Endodermal cell (in vitro differentiated cells): ENCODE results near the gene MAP2K7. TPM values are rescaled to one million over a fixed set of nuclear protein-coding genes. Genes with fewer than 3 reads are reported as not detected.

Experiments
- DNase-seq: peaks from one replicate; pipeline ENCODE4 v3.0.0-alpha.2; 2017
- H3K27ac ChIP-seq: 2 replicates; pipeline ENCODE4 v1.5.1; 2013; ENCODE audit warnings: mild to moderate bottlenecking, low read depth, low read length, moderate library complexity
- H3K27me3 ChIP-seq: 2 replicates; pipeline ENCODE4 v1.6.1; 2013; ENCODE audit warnings: mild to moderate bottlenecking, low read length, moderate library complexity; ENCODE audit not compliant: insufficient read depth, control insufficient read depth, poor library complexity, severe bottlenecking
- H3K36me3 ChIP-seq: 2 replicates; pipeline ENCODE4 v1.7.0; 2013; ENCODE audit warnings: mild to moderate bottlenecking, low read length, moderate library complexity; ENCODE audit not compliant: control insufficient read depth, insufficient read depth
- H3K4me1 ChIP-seq: one replicate; pipeline ENCODE4 v1.7.0; 2013; ENCODE audit warnings: low read length; ENCODE audit not compliant: control insufficient read depth, insufficient read depth
- H3K4me3 ChIP-seq: 2 replicates; pipeline ENCODE4 v1.5.1; 2013; ENCODE audit warnings: mild to moderate bottlenecking, low read length, moderate library complexity
- H3K9ac ChIP-seq: 2 replicates; pipeline ENCODE4 v1.6.1; 2013; ENCODE audit warnings: mild to moderate bottlenecking, low read length, moderate library complexity; ENCODE audit not compliant: poor library complexity, severe bottlenecking; ENCODE audit errors: extremely low read depth
- H3K9me3 ChIP-seq: 2 replicates; pipeline ENCODE4 v1.6.1; 2013; ENCODE audit warnings: mild to moderate bottlenecking, low read length, moderate library complexity; ENCODE audit not compliant: control insufficient read depth
- H3K27ac Mint-ChIP-seq: 2 replicates; pipeline ENCODE4 v1.8.0; 2020; ENCODE audit warnings: mixed read lengths
- H3K27me3 Mint-ChIP-seq: 2 replicates; pipeline ENCODE4 v1.8.0; 2021; ENCODE audit warnings: mild to moderate bottlenecking, mixed read lengths; ENCODE audit not compliant: insufficient read depth
- H3K36me3 Mint-ChIP-seq: 2 replicates; pipeline ENCODE4 v1.8.0; 2020; ENCODE audit warnings: low read depth, mixed read lengths
- H3K4me1 Mint-ChIP-seq: 2 replicates; pipeline ENCODE4 v1.8.0; 2020; ENCODE audit warnings: mixed read lengths
- H3K4me3 Mint-ChIP-seq: 2 replicates; pipeline ENCODE4 v1.8.0; 2020; ENCODE audit warnings: mild to moderate bottlenecking, moderate library complexity, mixed read lengths
- H3K9me3 Mint-ChIP-seq: 2 replicates; pipeline ENCODE4 v1.8.0; 2020; ENCODE audit warnings: mild to moderate bottlenecking, mixed read lengths
- CTCF ChIP-seq: fragments of 200-600 bp; sonication (generic); conservative IDR thresholded peaks from 2 replicates; pipeline ENCODE4 v1.5.0; 2021; ENCODE audit warnings: antibody characterized with exemption, mild to moderate bottlenecking
- WGBS, 2 experiments: methylation state at CpG; one replicate each; pipeline versions ENCODE4 v1.1.5 to v1.1.7; 2013; ENCODE audit warnings: missing lambda C conversion rate in 2 of 2, mixed read lengths in 1 of 2; ENCODE audit not compliant: insufficient coverage in 1 of 2, insufficient read length in 1 of 2; 5-methylcytosine and 5-hydroxymethylcytosine counted together
- total RNA-seq, 2 donors: library from RNA; stranded (reverse); fragmentation: NEBNext Ultra II Directional in 1 of 2; extraction: Animal tissue kit (Norgen Biotek cat#: 25700) in 1 of 2; gene quantifications; 2 replicates in 1 of 2; 3 replicates in 1 of 2; pipeline ENCODE4 v1.2.1, GENCODE V29; 2021

Gene MAP2K7
- total RNA-seq, 2 donors from 2014 or later = 33.4 to 40.0 TPM

- Mint-ChIP-seq H3K27ac (no peak overlapping the region), H3K4me1 (peaks cover 4% of the 10 kb centered on the region), H3K36me3 (peaks cover 24% of the 10 kb centered on the region), H3K9me3 (no peaks in the 10 kb centered on the region), H3K27me3 (no peaks in the 10 kb centered on the region), H3K4me3 (no peak overlapping the region)
- 95 to 99% methylated on average over 6 to 7 of the region's 7 CpGs for WGBS, 2 experiments
- no peak overlapping the region for H3K4me3 ChIP-seq
- no peak for DNase-seq
- peaks cover 56% of the 10 kb centered on the region for H3K36me3 ChIP-seq
- H3K27ac ChIP-seq = no peak overlapping the region
- TF ChIP-seq CTCF = no peak
- no peaks in the 10 kb centered on the region for H3K9me3 ChIP-seq
- no peaks in the 10 kb centered on the region for H3K4me1 ChIP-seq
- H3K9ac ChIP-seq = no peak overlapping the region
- H3K27me3 ChIP-seq = no peaks in the 10 kb centered on the region
These were observed 27.1 kb downstream of the MAP2K7 start for GRCh38 chr19:7930765-7931164.

- WGBS, 2 experiments = 93 to 96% methylated on average over 11 to 36 of the region's 36 CpGs
- peaks cover 25% of the 10 kb centered on the region for H3K36me3 Mint-ChIP-seq
- H3K27ac ChIP-seq = no peak overlapping the region
These were observed 27.8 kb downstream of the MAP2K7 start for GRCh38 chr19:7931221-7932061.

GRCh38 chr19:7932276-7932929 lies 28.7 kb downstream of the MAP2K7 start:
- Mint-ChIP-seq H3K4me3 (no peak overlapping the region), H3K9me3 (no peaks in the 10 kb centered on the region), H3K4me1 (no peaks in the 10 kb centered on the region), H3K27ac (no peak overlapping the region), H3K36me3 (peaks cover 26% of the 10 kb centered on the region), H3K27me3 (no peaks in the 10 kb centered on the region)
- TF ChIP-seq CTCF = no peak
- no peak for DNase-seq
- no peak overlapping the region for H3K27ac ChIP-seq
- WGBS, 2 experiments = 93 to 97% methylated on average over 18 to 32 of the region's 32 CpGs
- no peaks in the 10 kb centered on the region for H3K27me3 ChIP-seq
- H3K9ac ChIP-seq = no peak overlapping the region
- H3K36me3 ChIP-seq = peaks cover 64% of the 10 kb centered on the region
- H3K9me3 ChIP-seq = no peaks in the 10 kb centered on the region
- no peak overlapping the region for H3K4me3 ChIP-seq
- H3K4me1 ChIP-seq = no peaks in the 10 kb centered on the region

More at GRCh38 chr19:7931221-7932061, 27.8 kb downstream of the MAP2K7 start:
- no peaks in the 10 kb centered on the region for H3K4me1 ChIP-seq
- no peak overlapping the region for H3K4me3 ChIP-seq
- TF ChIP-seq CTCF = no peak
- peaks cover 63% of the 10 kb centered on the region for H3K36me3 ChIP-seq
- H3K27me3 Mint-ChIP-seq = no peaks in the 10 kb centered on the region
- no peaks in the 10 kb centered on the region for H3K27me3 ChIP-seq
- H3K4me1 Mint-ChIP-seq = peaks cover 2% of the 10 kb centered on the region
- no peak overlapping the region for H3K4me3 Mint-ChIP-seq
- DNase-seq = no peak
- H3K9me3 ChIP-seq = no peaks in the 10 kb centered on the region
- no peaks in the 10 kb centered on the region for H3K9me3 Mint-ChIP-seq
- H3K27ac Mint-ChIP-seq = no peak overlapping the region
- H3K9ac ChIP-seq = no peak overlapping the region
